Activated CD4-positive, alpha-beta memory T cell treated with anti-CD3 and anti-CD28 coated beads for 36 hours (primary cell): ENCODE results near the gene CTPS1. TPM values are rescaled to one million over a fixed set of nuclear protein-coding genes. Genes with fewer than 3 reads are reported as not detected.

Experiments used
- CTCF ChIA-PET: fragments of 350-600 bp; sonication (Branson Sonifier 250); formaldehyde crosslinking; loops from one replicate; lab custom pipeline; 2021; ENCODE audit warnings: antibody characterized with exemption, inconsistent platforms; lab: Charles Lee
- POLR2A ChIA-PET: fragments of 350-600 bp; sonication (Branson Sonifier 250); formaldehyde crosslinking; loops from one replicate; lab custom pipeline; 2021; ENCODE audit warnings: antibody characterized with exemption; lab: Charles Lee
- DNase-seq: peaks from one replicate; pipeline ENCODE4 v3.0.0-alpha.2; 2020
- H3K27ac Mint-ChIP-seq: one replicate; pipeline ENCODE4 v1.8.0; 2021; ENCODE audit warnings: mixed read lengths
- H3K27me3 Mint-ChIP-seq: one replicate; pipeline ENCODE4 v1.8.0; 2021; ENCODE audit warnings: mixed read lengths
- H3K36me3 Mint-ChIP-seq: one replicate; pipeline ENCODE4 v1.8.0; 2021; ENCODE audit warnings: mixed read lengths
- H3K4me1 Mint-ChIP-seq: one replicate; pipeline ENCODE4 v1.8.0; 2021; ENCODE audit warnings: low read depth, mixed read lengths
- H3K4me3 Mint-ChIP-seq: one replicate; pipeline ENCODE4 v1.8.0; 2021; ENCODE audit warnings: mild to moderate bottlenecking, mixed read lengths
- H3K9me3 Mint-ChIP-seq: one replicate; pipeline ENCODE4 v1.8.0; 2021; ENCODE audit warnings: mixed read lengths
- intact Hi-C: fragments of 100-400 bp; cut with micrococcal nuclease; formaldehyde crosslinking; loops from one replicate; pipeline ENCODE4 v1.15.1; 2023
- total RNA-seq, 2 experiments: library from RNA; stranded (reverse); gene quantifications; one replicate each; pipeline ENCODE4 v1.2.3, GENCODE V29; 2021

Gene CTPS1
- total RNA-seq, 2 experiments from 2014 or later = 78.0 to 78.5 TPM

DNA sequence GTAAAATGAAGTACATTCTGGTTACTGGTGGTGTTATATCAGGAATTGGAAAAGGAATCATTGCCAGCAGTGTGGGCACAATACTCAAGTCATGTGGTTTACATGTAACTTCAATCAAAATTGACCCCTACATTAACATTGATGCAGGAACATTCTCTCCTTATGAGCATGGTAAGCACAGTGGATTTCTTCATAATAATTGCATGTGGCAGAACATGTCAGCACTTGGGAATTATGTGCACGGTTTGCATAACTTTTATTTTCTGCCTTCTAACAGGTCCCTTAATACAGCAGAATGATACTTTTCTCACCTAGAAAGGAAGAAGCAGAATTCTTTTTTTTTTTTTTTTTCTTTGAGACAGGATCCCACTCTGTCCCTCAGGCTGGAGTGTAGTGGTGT lies 3.8 kb downstream of the CTPS1 start:
- Mint-ChIP-seq H3K4me3 (no peak overlapping the region), H3K36me3 (peaks cover 66% of the 10 kb centered on the region), H3K4me1 (peaks cover 62% of the 10 kb centered on the region), H3K27me3 (no peaks in the 10 kb centered on the region), H3K27ac (peak overlapping the region; percentile 44), H3K9me3 (no peaks in the 10 kb centered on the region)
- intact Hi-C loops = loop anchor here (5.0 to 10.0 kb wide), 2 partner anchors 259 to 382 kb away; partner anchors contain the start of genes FOXO6 and SCMH1
- DNase-seq = no peak
- CTCF ChIA-PET = interaction anchor here (4.5 kb wide), 1 partner anchor 21 kb away, joined by 25 read pairs; no protein-coding TSS in a partner anchor
- POLR2A ChIA-PET = interaction anchor here (1.4 kb wide), 1 partner anchor 20 kb away, joined by 7 read pairs; no protein-coding TSS in a partner anchor

DNA sequence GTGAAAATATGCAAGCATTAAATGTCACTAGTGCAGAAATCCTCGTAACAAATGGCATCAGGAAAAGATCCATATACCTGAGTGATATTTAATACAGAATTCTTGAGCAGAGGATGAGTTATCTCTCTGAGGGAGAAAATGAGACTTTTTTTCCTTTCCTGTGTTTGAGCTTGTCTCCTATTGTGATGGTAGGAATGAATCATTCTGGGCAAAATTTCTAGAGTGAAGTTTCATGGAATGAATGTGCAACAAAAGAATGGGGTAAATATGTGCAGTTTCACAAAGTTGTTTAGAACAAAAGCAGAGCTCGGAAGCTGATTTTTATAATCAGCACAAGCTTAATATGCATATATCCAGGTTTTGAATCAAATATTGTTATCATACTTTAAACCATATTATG lies 4.6 kb downstream of the CTPS1 start:
- intact Hi-C loops = loop anchor here (1.0 to 10.0 kb wide), 3 partner anchors 19 to 381 kb away; partner anchors contain the start of genes FOXO6 and SCMH1
- Mint-ChIP-seq H3K9me3 (no peaks in the 10 kb centered on the region), H3K4me1 (peaks cover 59% of the 10 kb centered on the region), H3K36me3 (peaks cover 73% of the 10 kb centered on the region), H3K27ac (peak overlapping the region; percentile 75), H3K4me3 (peak overlapping the region; percentile 23), H3K27me3 (no peaks in the 10 kb centered on the region)
- CTCF ChIA-PET = interaction anchor here (1.0 to 4.5 kb wide), 4 partner anchors 18 to 256 kb away, joined by 3 to 25 read pairs (median 4); no protein-coding TSS in a partner anchor
- POLR2A ChIA-PET = interaction anchor here (0.7 to 1.4 kb wide), 2 partner anchors 19 to 258 kb away, joined by 3 to 7 read pairs; partner anchors contain the start of gene SCMH1
- no peak for DNase-seq

GRCh38 chr1:40984531-40984930 lies 5.0 kb downstream of the CTPS1 start:
- H3K4me3 Mint-ChIP-seq = no peak overlapping the region
- CTCF ChIA-PET = interaction anchor here (1.0 to 4.5 kb wide), 4 partner anchors 17 to 256 kb away, joined by 3 to 25 read pairs (median 4); no protein-coding TSS in a partner anchor
- peaks cover 78% of the 10 kb centered on the region for H3K36me3 Mint-ChIP-seq

DNA sequence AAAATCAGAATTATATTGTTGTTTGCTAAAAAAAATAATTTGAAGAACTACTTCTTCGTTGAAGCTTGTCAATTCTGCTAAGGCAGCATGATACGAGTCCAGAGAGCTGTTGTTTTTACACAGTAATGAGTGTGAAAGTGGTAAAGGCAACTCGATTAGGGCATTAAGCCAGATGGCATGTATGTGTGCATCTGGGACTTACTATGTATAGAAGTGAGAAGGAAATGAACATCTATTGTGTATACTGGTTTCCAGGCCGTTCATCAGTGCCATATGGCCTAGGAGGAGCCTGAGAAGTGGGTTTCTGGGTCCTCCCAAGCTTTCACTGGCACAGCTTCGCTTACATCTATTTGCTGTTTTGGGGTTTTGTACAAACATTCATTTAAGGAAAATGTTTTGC lies 5.7 kb downstream of the CTPS1 start:
- Mint-ChIP-seq H3K36me3 (peaks cover 83% of the 10 kb centered on the region), H3K27me3 (no peaks in the 10 kb centered on the region), H3K4me3 (no peak overlapping the region), H3K4me1 (peaks cover 59% of the 10 kb centered on the region), H3K9me3 (no peaks in the 10 kb centered on the region), H3K27ac (no peak overlapping the region)
- intact Hi-C loops = loop anchor here (10.0 kb wide), 1 partner anchor 380 kb away; the partner anchor contains the start of gene FOXO6
- CTCF ChIA-PET = interaction anchor here (1.0 to 4.5 kb wide), 3 partner anchors 16 to 36 kb away, joined by 4 to 25 read pairs (median 4); no protein-coding TSS in a partner anchor
- DNase-seq = no peak
- POLR2A ChIA-PET = no interaction called here

More at GRCh38 chr1:40984531-40984930, 5.0 kb downstream of the CTPS1 start:
- DNase-seq = no peak
- Mint-ChIP-seq H3K27ac (peak overlapping the region; percentile 75), H3K9me3 (no peaks in the 10 kb centered on the region), H3K27me3 (no peaks in the 10 kb centered on the region), H3K4me1 (peaks cover 59% of the 10 kb centered on the region)
- POLR2A ChIA-PET = interaction anchor here (1.4 kb wide), 1 partner anchor 19 kb away, joined by 7 read pairs; no protein-coding TSS in a partner anchor
- intact Hi-C loops = loop anchor here (1.0 to 10.0 kb wide), 3 partner anchors 19 to 380 kb away; partner anchors contain the start of genes FOXO6 and SCMH1

DNA sequence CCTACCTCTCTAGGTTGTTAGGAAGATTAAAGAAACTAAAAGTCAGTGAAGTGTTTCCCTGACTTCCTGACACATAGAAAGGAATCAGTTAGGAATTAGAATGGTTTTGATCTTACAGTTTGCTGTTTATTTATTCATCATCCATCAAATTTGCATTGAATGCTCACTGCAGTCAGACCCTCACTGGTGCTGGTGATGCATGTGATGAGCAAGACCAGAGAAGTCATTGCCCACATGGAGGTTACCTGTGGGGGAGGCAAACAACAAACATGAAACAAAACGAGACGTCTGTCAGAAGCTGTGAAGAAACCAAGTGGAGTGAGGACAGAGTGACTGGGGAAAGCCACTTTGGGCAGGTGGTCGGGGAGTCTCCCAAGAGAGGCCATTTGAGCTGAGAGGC lies 6.4 kb downstream of the CTPS1 start:
- H3K27ac Mint-ChIP-seq = no peak overlapping the region
- intact Hi-C loops = loop anchor here (10.0 kb wide), 1 partner anchor 379 kb away; the partner anchor contains the start of gene FOXO6
- H3K27me3 Mint-ChIP-seq = no peaks in the 10 kb centered on the region
- H3K36me3 Mint-ChIP-seq = peaks cover 86% of the 10 kb centered on the region
- ChIA-PET CTCF (interaction anchor here (0.6 to 4.5 kb wide), 3 partner anchors 18 to 90 kb away, joined by 3 to 25 read pairs (median 4); no protein-coding TSS in a partner anchor), POLR2A (interaction anchor here (0.9 kb wide), 1 partner anchor 18 kb away, joined by 4 read pairs; no protein-coding TSS in a partner anchor)
- no peak overlapping the region for H3K4me3 Mint-ChIP-seq
- H3K9me3 Mint-ChIP-seq = no peaks in the 10 kb centered on the region
- peaks cover 55% of the 10 kb centered on the region for H3K4me1 Mint-ChIP-seq
- peak; percentile 29 for DNase-seq

- H3K27ac Mint-ChIP-seq = no peak overlapping the region
- ChIA-PET POLR2A (interaction anchor here (0.9 kb wide), 1 partner anchor 17 kb away, joined by 4 read pairs; no protein-coding TSS in a partner anchor), CTCF (interaction anchor here (0.6 to 4.5 kb wide), 2 partner anchors 18 to 90 kb away, joined by 3 to 25 read pairs; no protein-coding TSS in a partner anchor)
- no peak overlapping the region for H3K4me3 Mint-ChIP-seq
- H3K36me3 Mint-ChIP-seq = peaks cover 86% of the 10 kb centered on the region
- H3K27me3 Mint-ChIP-seq = no peaks in the 10 kb centered on the region
- no peak for DNase-seq
- intact Hi-C loops = loop anchor here (10.0 kb wide), 1 partner anchor 378 kb away; the partner anchor contains the start of gene FOXO6
- peaks cover 50% of the 10 kb centered on the region for H3K4me1 Mint-ChIP-seq
- H3K9me3 Mint-ChIP-seq = no peaks in the 10 kb centered on the region
Measured at GRCh38 chr1:40986328-40986783, 6.9 kb downstream of the CTPS1 start.

DNA sequence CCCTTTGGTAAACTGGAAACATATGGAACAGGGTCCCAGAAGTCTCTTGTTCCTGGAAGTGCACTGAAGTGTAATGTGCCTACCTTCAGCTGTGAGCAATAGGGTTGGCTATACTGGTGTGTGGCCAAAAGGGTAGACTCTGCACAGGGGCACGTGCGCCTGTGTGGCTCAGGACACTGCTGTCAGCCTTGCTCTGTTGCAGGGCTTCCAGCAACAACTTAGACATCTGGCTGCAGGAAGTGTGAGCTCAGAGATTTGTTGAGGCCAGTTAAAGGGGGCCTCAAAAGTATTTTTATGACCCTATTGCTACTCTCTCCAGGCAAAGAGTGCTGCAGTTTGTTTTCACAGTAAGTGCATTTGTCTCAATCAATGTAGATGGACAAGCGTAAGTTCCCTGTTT lies 7.5 kb downstream of the CTPS1 start:
- no peak for DNase-seq
- H3K27ac Mint-ChIP-seq = no peak overlapping the region
- intact Hi-C loops = loop anchor here (10.0 kb wide), 1 partner anchor 378 kb away; the partner anchor contains the start of gene FOXO6
- H3K4me1 Mint-ChIP-seq = peaks cover 44% of the 10 kb centered on the region
- no peaks in the 10 kb centered on the region for H3K27me3 Mint-ChIP-seq
- peaks cover 86% of the 10 kb centered on the region for H3K36me3 Mint-ChIP-seq
- ChIA-PET CTCF (interaction anchor here (4.5 kb wide), 1 partner anchor 17 kb away, joined by 25 read pairs; no protein-coding TSS in a partner anchor), POLR2A (interaction anchor here (0.9 kb wide), 1 partner anchor 17 kb away, joined by 4 read pairs; no protein-coding TSS in a partner anchor)
- no peaks in the 10 kb centered on the region for H3K9me3 Mint-ChIP-seq
- H3K4me3 Mint-ChIP-seq = no peak overlapping the region

DNA sequence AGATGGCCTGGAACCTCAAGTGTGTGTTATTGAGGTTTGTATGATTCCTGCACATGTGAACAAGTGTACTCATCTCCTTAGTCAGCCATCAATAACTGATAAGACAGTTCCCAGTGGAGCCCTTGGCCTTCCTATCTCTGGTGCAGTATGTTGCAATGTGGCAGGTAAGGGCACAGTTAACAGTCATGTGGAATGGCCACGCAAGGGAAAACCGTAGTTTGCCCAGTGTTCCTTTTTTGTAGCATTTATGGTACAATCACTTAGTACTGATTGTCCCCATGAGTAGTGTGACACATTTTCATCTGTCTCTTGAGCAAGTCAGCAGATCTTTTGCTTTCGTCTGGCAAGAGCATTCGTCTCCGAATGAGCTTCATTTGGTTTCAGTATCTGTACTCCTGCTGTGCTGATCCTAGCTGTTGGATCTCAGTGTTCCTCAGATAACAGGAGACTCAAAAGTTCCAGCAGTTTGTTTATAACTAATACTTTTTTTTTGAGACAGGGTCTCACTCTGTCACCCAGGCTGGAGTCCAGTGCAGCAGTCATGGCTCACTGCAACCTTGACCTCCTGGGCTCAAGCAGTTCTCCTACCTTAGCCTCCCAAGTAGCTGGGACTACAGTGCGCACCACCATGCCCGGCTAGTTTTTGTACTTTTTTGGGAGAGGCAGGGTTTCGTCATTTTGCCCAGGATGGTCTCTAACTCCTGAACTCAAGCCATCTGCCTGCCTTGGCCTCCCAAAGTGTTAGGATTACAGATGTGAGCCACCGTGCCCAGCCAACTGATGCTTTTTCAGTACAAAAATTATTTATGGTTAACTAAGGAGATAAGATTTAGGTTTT lies 8.2 kb downstream of the CTPS1 start:
- POLR2A ChIA-PET = no interaction called here
- peaks cover 37% of the 10 kb centered on the region for H3K4me1 Mint-ChIP-seq
- peaks cover 86% of the 10 kb centered on the region for H3K36me3 Mint-ChIP-seq

DNA sequence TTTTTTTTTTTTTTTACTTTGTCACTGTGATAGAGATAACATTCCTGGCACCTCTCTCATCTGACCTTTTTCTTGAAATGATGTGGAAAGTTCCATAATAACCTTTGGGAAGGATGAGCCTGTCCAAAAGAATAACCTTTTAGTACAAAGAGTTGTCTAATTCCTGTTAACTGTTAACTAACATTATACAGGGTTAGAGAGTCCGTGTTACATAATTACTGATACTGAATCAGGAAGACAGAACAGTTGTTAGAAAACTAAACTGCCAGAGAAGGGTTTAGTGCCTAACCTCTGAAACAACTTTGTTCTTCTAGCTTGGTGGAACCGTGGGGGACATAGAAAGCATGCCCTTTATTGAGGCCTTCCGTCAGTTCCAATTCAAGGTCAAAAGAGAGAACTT lies 8.8 kb downstream of the CTPS1 start:
- Mint-ChIP-seq H3K9me3 (no peaks in the 10 kb centered on the region), H3K4me1 (peaks cover 31% of the 10 kb centered on the region), H3K27ac (no peak overlapping the region), H3K27me3 (no peaks in the 10 kb centered on the region), H3K4me3 (no peak overlapping the region), H3K36me3 (peaks cover 84% of the 10 kb centered on the region)
- POLR2A ChIA-PET = no interaction called here
- no peak for DNase-seq
- CTCF ChIA-PET = no interaction called here
- intact Hi-C loops = loop anchor here (10.0 kb wide), 1 partner anchor 377 kb away; the partner anchor contains the start of gene FOXO6

More for the DNA sequence above, 8.2 kb downstream of the CTPS1 start:
- intact Hi-C loops = loop anchor here (10.0 kb wide), 1 partner anchor 377 kb away; the partner anchor contains the start of gene FOXO6
- no peak for DNase-seq
- Mint-ChIP-seq H3K27me3 (no peaks in the 10 kb centered on the region), H3K4me3 (no peak overlapping the region), H3K27ac (no peak overlapping the region), H3K9me3 (no peaks in the 10 kb centered on the region)
- CTCF ChIA-PET = no interaction called here

- intact Hi-C loops = loop anchor here (10.0 kb wide), 1 partner anchor 376 kb away; the partner anchor contains the start of gene FOXO6
- POLR2A ChIA-PET = no interaction called here
Measured at GRCh38 chr1:40989066-40989465, 9.6 kb downstream of the CTPS1 start.

GRCh38 chr1:40997096-40997495 lies 17.6 kb downstream of the CTPS1 start:
- ChIA-PET POLR2A (no interaction called here), CTCF (interaction anchor here (1.3 kb wide), 1 partner anchor 147 kb away, joined by 3 read pairs; no protein-coding TSS in a partner anchor)
- Mint-ChIP-seq H3K27ac (no peak overlapping the region), H3K27me3 (no peaks in the 10 kb centered on the region), H3K4me1 (peaks cover 5% of the 10 kb centered on the region), H3K4me3 (no peak overlapping the region), H3K36me3 (peaks cover 60% of the 10 kb centered on the region), H3K9me3 (no peaks in the 10 kb centered on the region)
- intact Hi-C loops = no loop called here
- no peak for DNase-seq

More at GRCh38 chr1:40989066-40989465, 9.6 kb downstream of the CTPS1 start:
- Mint-ChIP-seq H3K4me3 (no peak overlapping the region), H3K27ac (no peak overlapping the region), H3K36me3 (peaks cover 83% of the 10 kb centered on the region), H3K27me3 (no peaks in the 10 kb centered on the region), H3K9me3 (no peaks in the 10 kb centered on the region), H3K4me1 (peaks cover 23% of the 10 kb centered on the region)
- CTCF ChIA-PET = no interaction called here
- DNase-seq = no peak
